Measurements from ENCODE around the gene CAT. TPM values are rescaled to one million over a fixed set of nuclear protein-coding genes. Genes with fewer than 3 reads are reported as not detected.

Gene CAT
- total RNA-seq (2022; extraction: Qiagen RNA extraction; ENCODE audit: low read depth): 35.6 to 44.0 TPM (median 37.4 TPM) in 5 replicates

GRCh38 chr11:34438529-34439507, at the start of gene CAT:
TSS of gene CAT (plus strand) at chr11:34438934. CDS start at chr11:34439014, 80 bp downstream.

GRCh38 chr11:34513682-34514449, 75.1 kb downstream of the CAT start, which contains the start of gene ELF5:
TSS of gene ELF5 (minus strand) at chr11:34513794. CDS start at chr11:34505749, 8,045 bp downstream.

Other genes with a start within 250 kb of the CAT start
- 22.6 to 41.2 TPM (median 35.3 TPM) in 5 replicates for gene ABTB2, start 80.9 kb upstream of the CAT start, total RNA-seq (2022; extraction: Qiagen RNA extraction; ENCODE audit: low read depth)
- not detected in 5 replicates for gene ELF5, start 74.9 kb downstream of the CAT start, total RNA-seq (2022; extraction: Qiagen RNA extraction; ENCODE audit: low read depth)
- 0.36 to 1.3 TPM (median 0.95 TPM) in 5 replicates for gene EHF, start 182.2 kb downstream of the CAT start, total RNA-seq (2022; extraction: Qiagen RNA extraction; ENCODE audit: low read depth)

Measured in A549 treated with ZK216348 at 1 μM for 4 hours (cell line).